K562 (cell line): ENCODE results near the gene CLDN10. TPM values are rescaled to one million over a fixed set of nuclear protein-coding genes. Genes with fewer than 3 reads are reported as not detected.

Experiments used
- ATAC-seq: fragments of 200-7000 bp; cut with Tn5 transposase; 3 replicates; pipeline ENCODE4 v1.9.1; 2020; ENCODE audit warnings: moderate library complexity
- BruUV-seq: library from RNA; stranded (reverse); fragments of 400-500 nt; replicated peaks from 2 replicates; lab custom pipeline; 2021; lab: Mats Ljungman, UMichigan
- CTCF ChIA-PET: fragments of 300-600 bp; formaldehyde crosslinking; extraction: SDS; loops from one replicate; lab custom pipeline; 2021; ENCODE audit warnings: low intra/inter-chr PET ratio; lab: Yijun Ruan, JAX
- POLR2A ChIA-PET: fragments of 300-600, 350-650 bp; sonication (Branson Sonifier 250); formaldehyde crosslinking; extraction: SDS; loops from one replicate; lab custom pipeline; 2021; ENCODE audit warnings: antibody characterized with exemption, inconsistent platforms; lab: Yijun Ruan, JAX
- DNase-seq, 4 experiments: peaks; one replicate each; pipeline versions ENCODE4 v3.0.0 to v3.0.0-alpha.2; 2011 to 2018; ENCODE audit warnings: low spot score in 3 of 4, mixed read lengths in 3 of 4; ENCODE audit errors: extremely low read depth in 1 of 4
- FAIRE-seq: peaks from 2 replicates; lab custom pipeline; 2011; peaks lifted over from hg19 to GRCh38; lab: Jason Lieb, UNC
- H2AFZ ChIP-seq: 2 replicates; pipeline ENCODE4 v1.6.0; 2011; ENCODE audit warnings: low read depth, low read length, control low read depth, inconsistent platforms
- H3K27ac ChIP-seq: fragments of 200-600 bp; 3 replicates; pipeline ENCODE4 v1.8.0; 2011; ENCODE audit warnings: low read depth, mild to moderate bottlenecking, control low read depth, inconsistent platforms, low read length, moderate library complexity, mixed read lengths; ENCODE audit errors: extremely low read depth
- H3K27me3 ChIP-seq, 2 experiments: fragments of 300-600 bp in 1 of 2; 2 replicates in 1 of 2; 3 replicates in 1 of 2; pipeline versions ENCODE4 v1.6.0 to v1.8.0; 2011; ENCODE audit warnings: inconsistent platforms in 2 of 2, low read length in 2 of 2, mild to moderate bottlenecking in 1 of 2, mixed read lengths in 1 of 2, moderate library complexity in 1 of 2; ENCODE audit not compliant: control insufficient read depth in 2 of 2, insufficient read depth in 2 of 2
- H3K36me3 ChIP-seq: fragments of 300-600 bp; 3 replicates; pipeline ENCODE4 v1.8.0; 2011; ENCODE audit warnings: mild to moderate bottlenecking, low read length, inconsistent platforms; ENCODE audit not compliant: control insufficient read depth, insufficient read depth
- H3K4me1 ChIP-seq, 2 experiments: fragments of 200-600 bp in 1 of 2; replicated peaks in 1 of 2; 2 replicates in 1 of 2; 3 replicates in 1 of 2; pipeline versions ENCODE4 v1.5.1 to v1.8.0; 2011; ENCODE audit warnings: inconsistent platforms in 2 of 2, low read length in 2 of 2, mild to moderate bottlenecking in 1 of 2, mixed read lengths in 1 of 2, moderate library complexity in 1 of 2; ENCODE audit not compliant: control insufficient read depth in 2 of 2, insufficient read depth in 2 of 2
- H3K4me2 ChIP-seq: 2 replicates; pipeline ENCODE4 v1.6.1; 2011; ENCODE audit warnings: low read length, control low read depth, inconsistent platforms, mixed read lengths; ENCODE audit not compliant: insufficient read depth
- H3K4me3 ChIP-seq: fragments of 200-600 bp; sonication (generic), shearing (Covaris generic); 2 replicates; pipeline ENCODE4 v1.5.1; 2016; ENCODE audit warnings: control low read depth, inconsistent platforms
- H3K79me2 ChIP-seq: fragments of 200-600 bp; 3 replicates; pipeline ENCODE4 v1.8.0; 2011; ENCODE audit warnings: low read length, inconsistent platforms; ENCODE audit not compliant: control insufficient read depth, insufficient read depth
- H3K9ac ChIP-seq, 2 experiments: 2 replicates each; pipeline versions ENCODE4 v1.6.0 to v1.6.1; 2011; ENCODE audit warnings: low read depth in 2 of 2, low read length in 2 of 2, control low read depth in 1 of 2, inconsistent platforms in 1 of 2, mild to moderate bottlenecking in 1 of 2, mixed read lengths in 1 of 2; ENCODE audit not compliant: insufficient read depth in 1 of 2
- H3K9me1 ChIP-seq: one replicate; pipeline ENCODE4 v1.6.0; 2011; ENCODE audit warnings: inconsistent platforms, mild to moderate bottlenecking, low read length, moderate library complexity; ENCODE audit not compliant: control insufficient read depth, insufficient read depth
- H3K9me3 ChIP-seq: replicated peaks from 2 replicates; pipeline ENCODE4 v1.5.1; 2011; ENCODE audit warnings: low read depth, low read length, inconsistent platforms; ENCODE audit not compliant: control insufficient read depth, insufficient read depth
- H4K20me1 ChIP-seq: replicated peaks from 2 replicates; pipeline ENCODE4 v1.6.1; 2011; ENCODE audit warnings: low read length, inconsistent platforms, mixed read lengths; ENCODE audit not compliant: control insufficient read depth, insufficient read depth
- BDP1 ChIP-seq: IDR thresholded peaks from 3 replicates; pipeline ENCODE4 v1.6.1; 2011; ENCODE audit not compliant: insufficient read length, insufficient read depth
- CBFB ChIP-seq: sonication (generic); formaldehyde crosslinking; IDR thresholded peaks from 2 replicates; pipeline ENCODE4 v1.4.0; 2020; ENCODE audit warnings: mild to moderate bottlenecking, missing genetic modification reagents
- CREBBP ChIP-seq: IDR thresholded peaks from one replicate; pipeline ENCODE4 v1.6.1; 2012; ENCODE audit warnings: low read depth, mild to moderate bottlenecking, control low read depth, inconsistent platforms, low read length
- ETS1 ChIP-seq: conservative IDR thresholded peaks from 2 replicates; pipeline ENCODE4 v1.6.1; 2011; ENCODE audit warnings: low read depth, mild to moderate bottlenecking, low read length; ENCODE audit not compliant: control insufficient read depth
- HDAC1 ChIP-seq, 2 experiments: fragments of 450-650 bp; IDR thresholded peaks; 2 replicates each; pipeline ENCODE4 v1.6.1; 2016 to 2017; ENCODE audit warnings: inconsistent platforms in 1 of 2, mild to moderate bottlenecking in 1 of 2, moderate library complexity in 1 of 2
- RAD51 ChIP-seq: fragments of 450-650 bp; IDR thresholded peaks from 2 replicates; pipeline ENCODE4 v1.7.1; 2016; ENCODE audit warnings: low read depth, mild to moderate bottlenecking, borderline replicate concordance
- TAF9B ChIP-seq: fragments of 450-650 bp; IDR thresholded peaks from 2 replicates; pipeline ENCODE4 v1.6.1; 2018; ENCODE audit warnings: mild to moderate bottlenecking; ENCODE audit not compliant: partially characterized antibody
- TBL1XR1 ChIP-seq, 2 experiments: IDR thresholded peaks; 2 replicates each; pipeline ENCODE4 v1.6.1; 2012; ENCODE audit warnings: improper control_type of control experiment in 2 of 2, low read length in 2 of 2, mild to moderate bottlenecking in 1 of 2
- ZNF431 ChIP-seq: sonication (generic); formaldehyde crosslinking; IDR thresholded peaks from 2 replicates; pipeline ENCODE4 v1.8.0; 2022; ENCODE audit warnings: mild to moderate bottlenecking, missing genetic modification reagents
- ZNF592 ChIP-seq: fragments of 450-650 bp; IDR thresholded peaks from 2 replicates; pipeline ENCODE4 v1.6.1; 2017; ENCODE audit warnings: antibody characterized with exemption, mild to moderate bottlenecking
- ZNF79 ChIP-seq: fragments of 250-450 bp; sonication (Bioruptor Pico); IDR thresholded peaks from 2 replicates; pipeline ENCODE4 v1.4.0; 2020; ENCODE audit warnings: low read depth, mild to moderate bottlenecking, moderate library complexity
- WGBS: fragments of 100-300 bp; shearing (Covaris generic); methylation state at CpG from one replicate; pipeline ENCODE4 v1.1.6; 2016; ENCODE audit warnings: low coverage, mixed read lengths; ENCODE audit not compliant: insufficient coverage; ENCODE audit errors: missing lambda C conversion rate; 5-methylcytosine and 5-hydroxymethylcytosine counted together
- in situ Hi-C: fragments of 300-500 bp; cut with MboI; formaldehyde crosslinking; loops from 4 replicates; pipeline ENCODE4 v1.15.0; 2018; ENCODE audit warnings: inconsistent platforms, mixed read lengths
- intact Hi-C: fragments of 100-400 bp; cut with micrococcal nuclease; formaldehyde crosslinking; loops from 2 replicates; pipeline ENCODE4 v1.14.2; 2022
- polyA plus RNA-seq, 8 experiments: library from polyadenylated mRNA; depleted of rRNA in 4 of 8; stranded (reverse) in 5 of 8; unstranded in 3 of 8; fragments of >200 nt; fragmentation: Nextera tagmentation in 2 of 8; fragmentation: Illumina TruSeq in 1 of 8; extraction: Ambion mirVana in 2 of 8; extraction: Trizol in 1 of 8; gene quantifications; 2 replicates each; pipeline versions ENCODE4 v1.2.1 to v1.2.3, GENCODE V29; 2011 to 2014; ENCODE audit warnings: inconsistent platforms in 1 of 8, missing spikeins in 1 of 8
- total RNA-seq, 7 experiments: library from RNA; depleted of rRNA in 6 of 7; stranded (reverse); fragments of >200 nt in 6 of 7; fragmentation: Illumina TruSeq in 2 of 7; extraction: Trizol in 2 of 7; gene quantifications; 2 replicates each; pipeline versions ENCODE4 v1.2.1 to v1.2.3, GENCODE V29; 2011 to 2021; ENCODE audit warnings: low replicate concordance in 1 of 7
- TF ChIP-seq, protein P1 (sequence below): sonication (generic); formaldehyde crosslinking; IDR thresholded peaks from 2 replicates; pipeline ENCODE4 v1.4.0; 2020; ENCODE audit warnings: mild to moderate bottlenecking, missing genetic modification reagents
- TF ChIP-seq, protein P2 (sequence below): sonication (generic); formaldehyde crosslinking; IDR thresholded peaks from 2 replicates; pipeline ENCODE4 v1.8.1; 2023; ENCODE audit warnings: mild to moderate bottlenecking, missing genetic modification reagents

The CLDN10 gene
- total and polyA plus RNA-seq, 9 of the 15 experiments (the other 6 are each of a cell fraction or from before 2014, with no cell fraction given), result not detected

DNA sequence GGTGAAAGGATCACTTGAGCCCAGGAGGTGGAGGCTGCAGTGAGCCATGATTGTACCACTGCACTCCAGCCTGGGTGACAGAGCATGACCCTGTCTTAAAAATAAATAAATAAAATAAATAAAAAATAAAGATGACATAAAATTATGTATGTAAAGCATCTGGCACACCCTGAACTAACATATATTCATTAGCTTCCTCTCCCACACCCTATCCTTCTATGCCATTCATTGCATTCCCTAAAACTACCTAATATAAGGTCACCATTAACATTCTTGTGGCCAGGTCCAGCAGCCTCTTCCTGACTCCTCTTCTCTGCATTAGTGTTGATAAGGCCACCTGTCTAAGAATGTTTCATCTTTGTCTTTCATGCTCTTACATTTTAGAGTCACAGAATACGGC, 44.5 kb upstream of the CLDN10 start:
- CTCF ChIA-PET, result no interaction called here
- Histone ChIP-seq H3K9me1 (no peaks in the 10 kb centered on the region), H4K20me1 (no peaks in the 10 kb centered on the region), H3K79me2 (no peaks in the 10 kb centered on the region), H3K4me1 (no peaks in the 10 kb centered on the region)
- no peak for TF ChIP-seq ZNF592
- no peak for TF ChIP-seq TAF9B
- TF ChIP-seq ETS1, result no peak
- TF ChIP-seq TBL1XR1 (IDR thresholded peaks at IDR 0.05; ENCODE audit: low read length in 2 of 2), result no peak
- no peak for TF ChIP-seq ZNF79
- TF ChIP-seq, protein P1, sequence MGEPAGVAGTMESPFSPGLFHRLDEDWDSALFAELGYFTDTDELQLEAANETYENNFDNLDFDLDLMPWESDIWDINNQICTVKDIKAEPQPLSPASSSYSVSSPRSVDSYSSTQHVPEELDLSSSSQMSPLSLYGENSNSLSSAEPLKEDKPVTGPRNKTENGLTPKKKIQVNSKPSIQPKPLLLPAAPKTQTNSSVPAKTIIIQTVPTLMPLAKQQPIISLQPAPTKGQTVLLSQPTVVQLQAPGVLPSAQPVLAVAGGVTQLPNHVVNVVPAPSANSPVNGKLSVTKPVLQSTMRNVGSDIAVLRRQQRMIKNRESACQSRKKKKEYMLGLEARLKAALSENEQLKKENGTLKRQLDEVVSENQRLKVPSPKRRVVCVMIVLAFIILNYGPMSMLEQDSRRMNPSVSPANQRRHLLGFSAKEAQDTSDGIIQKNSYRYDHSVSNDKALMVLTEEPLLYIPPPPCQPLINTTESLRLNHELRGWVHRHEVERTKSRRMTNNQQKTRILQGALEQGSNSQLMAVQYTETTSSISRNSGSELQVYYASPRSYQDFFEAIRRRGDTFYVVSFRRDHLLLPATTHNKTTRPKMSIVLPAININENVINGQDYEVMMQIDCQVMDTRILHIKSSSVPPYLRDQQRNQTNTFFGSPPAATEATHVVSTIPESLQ, result no peak
- no peak for TF ChIP-seq ZNF431 (CRISPR knock-in tag)
- no peak for TF ChIP-seq HDAC1 (IDR thresholded peaks at IDR 0.05)
- no peak for TF ChIP-seq BDP1
- no peak for TF ChIP-seq CREBBP
- TF ChIP-seq, protein P2, sequence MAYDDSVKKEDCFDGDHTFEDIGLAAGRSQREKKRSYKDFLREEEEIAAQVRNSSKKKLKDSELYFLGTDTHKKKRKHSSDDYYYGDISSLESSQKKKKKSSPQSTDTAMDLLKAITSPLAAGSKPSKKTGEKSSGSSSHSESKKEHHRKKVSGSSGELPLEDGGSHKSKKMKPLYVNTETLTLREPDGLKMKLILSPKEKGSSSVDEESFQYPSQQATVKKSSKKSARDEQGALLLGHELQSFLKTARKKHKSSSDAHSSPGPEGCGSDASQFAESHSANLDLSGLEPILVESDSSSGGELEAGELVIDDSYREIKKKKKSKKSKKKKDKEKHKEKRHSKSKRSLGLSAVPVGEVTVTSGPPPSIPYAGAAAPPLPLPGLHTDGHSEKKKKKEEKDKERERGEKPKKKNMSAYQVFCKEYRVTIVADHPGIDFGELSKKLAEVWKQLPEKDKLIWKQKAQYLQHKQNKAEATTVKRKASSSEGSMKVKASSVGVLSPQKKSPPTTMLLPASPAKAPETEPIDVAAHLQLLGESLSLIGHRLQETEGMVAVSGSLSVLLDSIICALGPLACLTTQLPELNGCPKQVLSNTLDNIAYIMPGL (CRISPR knock-in tag), result no peak
- no peak for TF ChIP-seq CBFB
- no peak for TF ChIP-seq RAD51
- TF ChIP-seq, all 486 proteins: peak for 0
- in situ Hi-C loops (loop anchor here (25.0 kb wide), 1 partner anchor 1454 kb away; no protein-coding TSS in a partner anchor), intact Hi-C loops (no loop called here)
- no peaks in the 10 kb centered on the region for H3K36me3 ChIP-seq
- H3K9ac ChIP-seq, result no peak overlapping the region
- no TSS peak for BruUV-seq
- no peak overlapping the region for H3K27ac ChIP-seq
- H2AFZ ChIP-seq, result no peak overlapping the region
- no peak for DNase-seq
- 0% methylated on average over 1 of the region's 1 CpG for WGBS
- no peaks in the 10 kb centered on the region for H3K9me3 ChIP-seq
- peaks cover 0 to 8% of the 10 kb centered on the region in 2 experiments; a peak in 2 of 5 replicates for H3K27me3 ChIP-seq
- no peak for ATAC-seq
- FAIRE-seq, result no peak
- H3K4me3 ChIP-seq, result no peak overlapping the region
- POLR2A ChIA-PET, result no interaction called here
- H3K4me2 ChIP-seq, result no peak overlapping the region
